HG03103 (cell line): Measurements from ENCODE around the gene MARK3.

ENCODE experiments used
- ATAC-seq: cut with Tn5 transposase; IDR thresholded peaks from one replicate; pipeline ENCODE4 v1.9.1; 2021; ENCODE audit warnings: low read depth; ENCODE audit not compliant: unreplicated experiment

Gene MARK3

DNA sequence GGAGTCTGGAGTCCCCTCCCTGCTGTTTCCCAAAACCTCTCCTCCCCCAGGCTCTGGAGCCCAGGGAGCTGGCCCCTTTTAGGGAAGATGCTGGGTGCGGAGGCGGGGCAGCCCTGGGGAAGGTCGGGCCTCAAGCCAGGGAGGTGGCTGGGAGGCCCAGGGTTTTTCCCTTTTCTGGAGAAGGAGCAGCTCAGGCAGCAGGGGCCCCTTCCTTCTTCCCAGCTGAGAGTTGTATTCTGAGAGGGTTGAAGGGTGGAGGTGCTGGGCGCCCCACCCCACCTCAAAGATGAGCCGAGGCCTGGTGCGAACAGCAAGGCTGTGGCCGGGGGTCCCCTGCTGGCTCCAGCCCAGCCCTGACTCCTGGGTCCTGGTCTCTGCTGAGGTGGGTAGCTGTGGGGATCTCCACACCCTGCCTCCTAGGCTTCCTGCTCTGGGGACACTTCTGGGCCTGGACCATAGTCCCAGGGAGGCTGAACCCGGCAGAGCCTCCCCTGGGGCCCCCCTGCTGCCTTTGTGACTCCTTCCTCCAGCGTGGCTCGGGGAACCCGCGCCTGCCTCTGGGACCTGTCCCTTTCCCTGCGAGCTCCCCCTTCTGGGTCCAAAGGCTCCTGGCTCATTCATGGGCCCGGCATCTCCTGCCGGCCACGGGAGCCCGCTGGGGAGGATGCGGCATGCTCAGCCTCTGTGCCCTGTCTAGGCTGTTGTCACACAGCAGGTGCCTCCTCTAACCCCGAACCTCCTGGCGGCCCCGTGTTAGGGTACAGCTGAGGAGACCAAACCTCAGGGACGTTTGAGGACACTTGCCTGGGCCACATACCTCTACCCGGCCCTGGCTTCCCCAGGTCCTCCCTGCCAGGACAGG is 148.2 kb downstream of the MARK3 start:
- no peak for ATAC-seq

DNA sequence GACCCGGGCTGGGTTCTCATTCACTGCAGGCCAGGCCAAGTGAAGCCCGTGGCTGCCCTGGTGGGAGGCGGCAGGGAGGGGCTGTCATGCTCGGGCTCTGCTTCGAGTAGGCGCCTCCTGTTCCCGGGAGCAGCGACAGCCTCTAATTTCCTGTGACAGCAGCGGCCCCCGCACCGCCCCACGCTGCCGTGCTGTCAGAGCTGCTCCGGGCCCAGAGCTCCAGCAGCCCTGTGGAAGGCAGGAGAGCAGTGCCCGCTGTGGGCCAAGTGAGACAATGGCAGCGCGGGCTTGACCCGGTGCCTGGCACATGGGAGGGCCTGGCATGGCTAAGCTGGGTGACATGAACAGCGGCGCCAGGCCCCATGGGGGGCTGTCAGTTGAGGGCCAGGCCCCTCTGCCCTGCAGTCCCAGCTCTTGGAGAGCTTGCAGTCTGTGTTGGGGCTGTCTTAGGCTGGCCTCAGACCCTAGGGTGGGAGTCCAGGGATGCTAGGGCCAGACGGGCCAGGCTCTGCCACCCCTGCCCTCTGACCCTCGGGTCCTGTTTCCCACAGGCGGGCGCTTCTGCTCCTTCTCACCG is 148.9 kb downstream of the MARK3 start:
- no peak for ATAC-seq

DNA sequence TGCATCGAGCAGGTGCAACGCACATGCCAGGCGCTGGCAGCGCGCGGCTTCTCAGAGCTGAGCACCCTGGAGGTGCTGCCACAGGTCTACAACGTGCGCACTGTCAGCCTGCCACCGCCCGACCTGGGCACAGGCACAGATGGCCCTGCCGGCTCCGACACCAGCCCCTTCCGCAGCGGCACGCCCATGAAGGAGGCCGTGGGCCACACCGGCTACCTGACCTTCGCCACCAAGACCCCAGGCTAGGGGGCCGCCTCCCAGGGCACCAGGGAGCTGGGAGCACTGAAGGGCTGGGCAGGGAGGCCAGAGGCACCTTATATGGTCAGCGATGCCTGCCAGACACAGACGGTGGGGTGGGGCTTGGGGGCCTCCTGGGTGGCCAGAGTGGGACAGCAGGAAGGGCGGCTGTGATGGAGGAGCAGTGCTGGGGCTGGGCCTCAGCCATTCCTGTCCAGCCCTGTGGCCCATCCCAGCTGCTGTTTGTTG is 149.4 kb downstream of the MARK3 start:
- ATAC-seq, result no peak

DNA sequence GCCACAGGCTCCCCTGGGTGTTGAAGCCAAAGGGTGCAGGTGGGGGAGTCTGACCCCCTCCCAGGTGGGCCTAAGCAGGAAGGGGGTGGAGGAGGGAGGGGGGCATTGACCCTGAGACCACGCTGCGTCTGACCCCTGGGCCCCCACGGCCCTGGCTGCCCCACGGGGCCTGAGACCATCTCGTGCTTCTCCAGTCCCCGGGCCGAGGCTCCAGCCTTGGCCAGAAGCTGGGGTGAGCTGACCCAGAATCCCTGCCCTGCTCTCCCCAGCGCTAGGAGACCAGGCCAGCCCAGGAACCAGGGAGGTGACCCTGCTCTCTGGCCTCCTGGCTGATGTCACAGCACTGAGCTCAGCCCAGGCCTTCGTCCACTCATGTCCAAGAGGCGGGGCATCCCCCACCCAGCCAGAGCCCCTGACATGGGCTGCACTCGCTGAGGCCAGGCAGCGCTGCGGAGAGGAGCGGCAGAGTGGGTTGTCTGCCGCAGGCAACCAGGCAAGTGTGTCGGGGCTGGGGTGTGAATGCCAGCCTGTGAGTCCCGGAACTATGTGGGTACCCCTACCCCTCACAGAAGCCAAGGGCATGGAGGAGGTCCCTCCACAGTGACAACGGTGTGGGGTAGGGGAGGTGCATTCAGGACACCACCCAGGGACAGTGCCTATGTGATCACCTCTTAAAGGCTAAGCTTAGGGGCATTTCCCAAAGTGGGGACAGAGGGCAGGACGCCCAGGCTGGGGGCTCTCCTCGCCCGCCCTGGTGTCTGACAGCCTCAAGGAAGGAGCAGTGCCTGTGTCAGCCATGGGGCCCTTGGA is 150.1 kb downstream of the MARK3 start:
- ATAC-seq, result no peak

DNA sequence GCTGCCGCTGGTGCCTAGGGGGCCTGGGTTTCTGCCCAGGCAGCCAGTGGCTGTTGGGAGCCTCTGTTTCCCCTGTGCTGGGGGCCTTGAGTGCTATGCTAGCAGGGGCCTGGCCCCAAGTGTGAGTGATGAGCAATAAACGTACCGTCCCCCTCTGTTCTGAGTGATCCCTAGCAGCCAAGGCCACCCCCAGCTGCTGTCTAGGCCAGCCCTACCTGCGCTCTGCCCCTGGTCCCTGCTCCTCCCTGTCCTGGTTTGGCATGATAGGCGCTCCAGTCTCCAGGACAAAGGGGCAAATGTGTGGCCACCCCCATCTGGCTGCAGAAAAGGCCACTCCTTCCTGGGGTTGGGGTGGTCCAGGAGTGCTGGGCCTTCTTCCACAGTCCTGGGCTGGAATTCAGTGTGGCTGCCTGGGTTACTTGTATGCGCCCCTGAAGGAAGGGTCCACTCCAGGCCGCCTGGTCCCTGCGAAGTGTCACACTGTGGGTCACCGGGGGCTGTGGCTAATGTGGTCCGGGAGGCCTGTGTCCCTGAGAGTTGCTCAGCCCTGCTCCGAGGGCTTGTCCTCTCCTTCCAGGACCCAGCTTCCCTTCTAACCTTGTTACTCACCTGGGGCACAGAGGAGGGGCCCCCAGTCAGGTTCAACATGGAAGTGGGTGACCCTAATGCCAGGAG is 150.8 kb downstream of the MARK3 start:
- no peak for ATAC-seq

- no peak for ATAC-seq
Observed at GRCh38 chr14:103536693-103537092, 151.5 kb downstream of the MARK3 start.

GRCh38 chr14:103537175-103537990 is 152.2 kb downstream of the MARK3 start:
- no peak for ATAC-seq

DNA sequence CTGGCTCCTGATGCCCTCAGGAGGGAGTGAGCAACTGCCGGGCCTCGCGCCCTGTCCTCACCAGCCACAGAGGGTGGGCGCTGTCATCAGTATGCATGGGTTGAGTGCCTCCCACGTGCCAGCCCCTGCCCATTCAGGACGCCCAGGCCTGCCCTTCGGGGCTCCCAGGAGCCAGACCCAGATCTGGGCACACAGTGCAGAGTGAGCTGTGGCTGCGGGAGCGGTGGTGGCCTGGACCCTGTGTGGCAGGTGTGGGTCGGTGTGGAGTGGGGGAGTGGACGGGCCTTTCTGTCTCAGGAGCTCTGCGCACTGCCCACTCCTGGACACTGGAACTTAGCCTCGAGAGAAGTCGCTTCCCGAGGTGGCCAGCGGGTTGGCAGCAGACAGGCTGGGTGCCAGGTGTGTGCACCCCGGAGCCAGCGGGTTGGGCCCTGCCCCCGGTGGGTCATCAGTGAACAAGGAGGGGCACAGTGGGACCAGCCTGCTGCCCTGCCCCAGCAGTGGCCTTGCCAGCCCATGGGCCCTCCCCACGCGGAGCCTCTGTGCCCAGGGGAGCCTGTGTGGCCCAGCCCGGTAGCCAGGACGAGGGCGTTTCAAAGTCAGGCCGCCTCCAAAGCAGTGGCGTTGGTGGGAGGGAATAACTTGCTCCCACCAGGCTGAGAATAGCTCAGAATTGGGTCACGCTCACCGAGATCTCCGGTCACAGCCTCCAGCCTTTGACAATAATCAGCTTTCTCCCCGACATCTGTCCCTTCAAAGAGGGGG is 153.3 kb downstream of the MARK3 start:
- no peak for ATAC-seq

- ATAC-seq, result no peak
Observed at GRCh38 chr14:103539056-103539825, 154.0 kb downstream of the MARK3 start.

DNA sequence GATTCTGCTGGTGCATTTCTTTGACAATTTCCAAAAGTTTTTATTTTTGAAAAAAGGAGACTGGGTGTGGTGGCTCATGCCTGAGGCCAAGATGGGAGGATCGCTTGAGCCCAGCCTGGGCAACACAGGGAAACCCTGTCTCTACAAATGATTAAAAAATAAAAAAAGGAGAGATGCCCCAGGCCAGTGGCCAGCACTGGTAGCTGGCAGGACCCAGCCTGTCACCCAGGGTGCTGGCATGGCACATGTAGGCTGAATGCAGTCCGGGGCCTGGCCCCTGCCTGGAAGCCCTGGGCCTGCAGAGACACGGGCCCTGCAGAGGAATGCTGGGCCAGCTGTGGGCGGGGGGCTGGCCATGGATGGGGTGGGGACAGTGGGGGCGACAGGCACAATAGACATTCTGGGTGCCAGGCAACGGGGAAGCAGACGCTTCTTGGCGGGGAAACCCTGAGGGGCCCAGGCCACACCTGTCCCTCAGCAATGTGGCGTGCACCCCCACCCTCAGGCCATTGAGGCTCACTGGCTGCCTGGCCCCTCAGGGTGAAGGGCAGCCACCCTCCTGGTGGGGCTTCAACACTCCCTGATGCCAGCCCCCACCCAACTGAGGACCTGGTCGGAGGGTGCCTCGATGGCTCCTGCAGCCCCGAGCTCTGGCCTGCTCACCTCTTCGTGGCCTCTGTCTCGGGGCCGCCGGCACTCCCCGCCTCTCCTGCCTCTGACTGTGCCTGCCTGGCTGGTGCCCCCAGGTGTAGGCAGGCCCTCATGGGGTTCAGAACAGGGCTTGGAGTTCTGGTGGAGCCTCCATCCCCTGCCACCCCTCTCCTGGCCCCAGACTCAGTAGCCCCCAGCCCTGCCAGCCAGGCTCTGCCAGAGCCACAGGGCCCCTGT is 155.8 kb downstream of the MARK3 start:
- ATAC-seq, result no peak

GRCh38 chr14:103541709-103542604 is 156.7 kb downstream of the MARK3 start:
- no peak for ATAC-seq

DNA sequence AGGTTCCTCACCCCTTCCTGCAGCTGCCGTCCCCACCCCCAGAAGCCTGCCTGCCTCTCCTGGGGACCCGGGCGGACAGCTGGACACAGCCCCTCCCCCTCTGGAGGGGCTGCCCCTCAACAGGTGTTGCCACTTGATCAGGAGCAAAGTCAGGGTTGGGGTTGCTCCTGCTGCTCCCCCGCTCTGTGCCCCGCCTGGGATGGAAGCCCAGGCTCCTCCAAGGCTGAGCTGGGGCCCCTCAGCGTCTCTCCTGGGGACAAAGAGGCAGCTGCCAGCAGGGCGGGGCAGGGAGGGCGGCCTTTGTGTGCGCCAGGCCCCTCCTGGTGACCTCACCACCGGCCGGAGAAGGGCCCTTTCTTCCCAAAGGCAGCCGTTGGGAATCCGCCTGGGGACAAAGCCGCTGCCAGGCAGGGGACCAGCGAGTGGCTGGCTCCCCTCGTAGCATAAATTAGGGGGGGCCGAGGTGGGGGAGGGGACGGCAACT is 157.4 kb downstream of the MARK3 start:
- ATAC-seq, result no peak

DNA sequence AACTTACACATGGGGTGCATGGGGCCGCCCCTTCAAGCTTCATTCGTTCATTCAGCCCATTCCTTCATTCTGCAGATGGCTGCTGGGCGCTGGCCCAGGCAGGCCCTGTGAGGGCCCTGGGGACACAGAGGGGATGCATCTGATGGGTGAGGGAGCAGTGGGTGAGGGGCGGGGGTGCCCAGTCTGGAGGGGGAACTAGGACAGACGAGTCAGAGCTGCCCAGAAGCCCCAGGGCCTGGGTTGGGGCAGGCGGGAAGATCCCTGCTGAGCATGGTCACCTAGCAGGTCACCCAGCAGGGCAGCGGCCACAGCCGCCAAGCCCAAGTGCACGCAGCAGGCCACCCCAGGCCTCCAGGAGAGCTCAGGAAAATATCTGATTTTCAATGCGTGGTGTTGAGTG is 157.9 kb downstream of the MARK3 start:
- no peak for ATAC-seq

DNA sequence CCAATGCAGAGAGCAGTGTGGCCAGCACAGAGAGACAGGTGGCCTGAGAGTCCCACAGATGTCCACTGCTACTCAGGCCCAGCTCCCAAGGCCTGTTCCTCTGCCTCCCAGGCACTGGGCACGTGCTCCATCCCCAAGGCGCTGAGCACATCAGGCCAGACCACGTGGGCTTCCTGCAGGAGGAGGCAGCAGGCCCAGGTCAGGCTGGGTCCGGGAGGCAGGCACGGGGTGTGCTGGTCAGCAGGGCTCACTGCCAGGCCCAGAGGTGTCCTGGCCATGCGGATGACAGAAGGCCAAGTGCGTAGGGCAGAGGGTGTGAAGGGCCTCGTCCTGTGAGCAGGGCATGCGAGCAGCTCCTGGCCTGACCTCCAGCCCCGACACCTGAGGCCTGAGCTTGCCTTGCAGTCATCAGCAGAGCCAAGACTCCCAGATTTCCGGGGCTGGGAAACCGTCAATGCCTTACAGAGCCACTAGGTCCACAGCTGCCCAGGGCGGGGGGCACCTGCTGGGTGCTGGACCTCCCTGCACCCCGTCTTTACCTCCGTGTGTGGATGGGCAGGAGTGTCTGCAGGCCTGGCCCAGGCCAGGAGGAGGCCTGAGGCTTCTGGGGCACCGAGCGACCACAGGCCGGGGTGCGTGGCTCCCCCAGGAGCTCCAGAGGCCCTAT is 158.6 kb downstream of the MARK3 start:
- no peak for ATAC-seq

DNA sequence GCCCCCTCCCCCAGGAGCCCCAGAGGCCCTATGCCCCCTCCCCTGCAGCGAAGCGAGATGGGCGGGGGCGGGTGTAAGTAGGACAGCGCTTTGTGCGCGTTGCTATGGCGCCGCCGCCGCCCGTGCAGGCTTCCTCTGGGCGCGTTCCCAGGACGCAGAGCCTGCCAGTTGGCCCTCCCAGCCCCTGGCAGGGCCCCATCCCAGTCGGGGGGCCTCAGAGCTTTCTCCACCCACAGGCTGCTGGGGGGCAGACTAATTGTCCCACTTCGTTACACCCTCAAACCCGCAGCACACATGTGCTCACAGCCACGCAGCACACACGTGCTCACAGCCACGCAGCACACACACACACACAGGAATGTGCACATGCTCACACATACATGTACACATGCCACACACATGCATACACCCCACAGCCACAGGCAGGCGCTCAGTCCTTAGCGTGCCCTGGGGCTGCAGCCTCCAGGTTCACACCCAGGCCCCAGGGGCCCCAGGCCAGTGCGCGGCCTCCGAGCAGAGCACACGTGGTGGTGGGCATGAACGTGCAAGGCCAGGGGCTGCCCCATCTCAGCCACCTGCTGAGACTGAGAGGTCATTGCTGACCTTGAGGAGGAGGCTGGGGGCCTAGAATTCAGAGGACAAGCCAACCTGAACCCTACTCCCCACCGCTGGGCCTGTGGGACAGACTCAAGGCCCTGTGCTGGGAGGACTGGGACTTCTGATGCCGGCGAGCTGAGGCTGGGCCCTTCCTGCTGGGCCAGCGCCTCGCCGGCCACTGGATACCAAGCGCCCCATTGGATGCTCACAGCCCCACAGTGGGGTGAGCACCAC is 159.4 kb downstream of the MARK3 start:
- ATAC-seq, result no peak
